Right ventricle myocardium superior (tissue), 1 donor: ENCODE data around the gene ANGPTL7. TPM values are rescaled to one million over a fixed set of nuclear protein-coding genes. Genes with fewer than 3 reads are reported as not detected.
"Not testable (repeated sequence)": the region's sequence is repeated elsewhere in the genome, so short reads cannot be mapped to it uniquely, and the experiment has no call there.

Experiments used
- ATAC-seq: fragments of 200-7000 bp; cut with Tn5 transposase; one replicate; pipeline ENCODE4 v1.9.1; 2020; ENCODE audit warnings: mild to moderate bottlenecking; ENCODE audit not compliant: poor library complexity
- DNase-seq: peaks from one replicate; pipeline ENCODE4 v3.0.0-alpha.2; 2020
- intact Hi-C: fragments of 100-400 bp; cut with DNase I; formaldehyde crosslinking; loops from one replicate; pipeline ENCODE4 v1.11.2; 2022
- total RNA-seq: library from RNA; stranded (reverse); fragmentation: NEBNext Ultra II Directional; extraction: Animal tissue kit (Norgen Biotek cat#: 25700); gene quantifications from one replicate; pipeline ENCODE4 v1.2.1, GENCODE V29; 2021
- donor health status: DM: no; HTN: yes; CAD: no; lungs with severe emphysema.

ANGPTL7 gene
- total RNA-seq, 1 donor from 2014 or later: 0.89 TPM

- DNase-seq, intact Hi-C loops, ATAC-seq: not testable (repeated sequence)
Observed at GRCh38 chr1:11162752-11163151, 26.4 kb upstream of the ANGPTL7 start.

- ATAC-seq, DNase-seq, intact Hi-C loops: not testable (repeated sequence)
Observed at GRCh38 chr1:11166744-11167143, 22.4 kb upstream of the ANGPTL7 start.

- ATAC-seq (no peak), DNase-seq (no peak)
- intact Hi-C loops: no loop called here
Observed at GRCh38 chr1:11168731-11169130, 20.4 kb upstream of the ANGPTL7 start.

GRCh38 chr1:11169202-11169601 lies 20.0 kb upstream of the ANGPTL7 start:
- DNase-seq: no peak
- ATAC-seq: no peak
- intact Hi-C loops: no loop called here

GRCh38 chr1:11170102-11170501 lies 19.1 kb upstream of the ANGPTL7 start:
- ATAC-seq: no peak
- no peak for DNase-seq
- intact Hi-C loops: no loop called here

- no peak for ATAC-seq
- DNase-seq: no peak
- intact Hi-C loops: no loop called here
Observed at GRCh38 chr1:11174261-11174942, 14.8 kb upstream of the ANGPTL7 start.

GRCh38 chr1:11175461-11175860 lies 13.7 kb upstream of the ANGPTL7 start:
- DNase-seq (no peak), ATAC-seq (no peak)
- intact Hi-C loops: no loop called here

GRCh38 chr1:11176081-11176706 lies 13.0 kb upstream of the ANGPTL7 start:
- intact Hi-C loops: no loop called here
- ATAC-seq (peak; percentile 48), DNase-seq (peak; percentile 60)

- intact Hi-C loops: no loop called here
- DNase-seq (peak; percentile 67), ATAC-seq (peak; percentile 87)
Observed at GRCh38 chr1:11178021-11179015, 10.8 kb upstream of the ANGPTL7 start.

- intact Hi-C loops: no loop called here
- DNase-seq (no peak), ATAC-seq (no peak)
Observed at GRCh38 chr1:11179125-11179524, 10.0 kb upstream of the ANGPTL7 start.

GRCh38 chr1:11179749-11180148 lies 9.4 kb upstream of the ANGPTL7 start:
- DNase-seq, ATAC-seq, intact Hi-C loops: not testable (repeated sequence)

- ATAC-seq (no peak), DNase-seq (no peak)
- intact Hi-C loops: no loop called here
Observed at GRCh38 chr1:11180342-11180744, 8.8 kb upstream of the ANGPTL7 start.

GRCh38 chr1:11182884-11183283 lies 6.3 kb upstream of the ANGPTL7 start:
- DNase-seq: no peak
- intact Hi-C loops: no loop called here
- no peak for ATAC-seq

- DNase-seq (no peak), ATAC-seq (peak; percentile 47)
- intact Hi-C loops: no loop called here
Observed at GRCh38 chr1:11184973-11185372, 4.2 kb upstream of the ANGPTL7 start.

- no peak for ATAC-seq
- intact Hi-C loops: no loop called here
- no peak for DNase-seq
Observed at GRCh38 chr1:11187000-11187399, 2.2 kb upstream of the ANGPTL7 start.

GRCh38 chr1:11187494-11187893 lies 1.7 kb upstream of the ANGPTL7 start:
- ATAC-seq (peak; percentile 59), DNase-seq (no peak)
- intact Hi-C loops: no loop called here

- no peak for DNase-seq
- ATAC-seq: no peak
- intact Hi-C loops: no loop called here
Observed at GRCh38 chr1:11187931-11188330, 1.2 kb upstream of the ANGPTL7 start.

- intact Hi-C loops: no loop called here
- ATAC-seq: peak; percentile 83
- DNase-seq: no peak
Observed at GRCh38 chr1:11188381-11188780, 774 bp upstream of the ANGPTL7 start.

GRCh38 chr1:11193376-11193775 lies 4.2 kb downstream of the ANGPTL7 start:
- intact Hi-C loops: no loop called here
- no peak for DNase-seq
- ATAC-seq: no peak
